PC-3 (cell line): ENCODE data around the gene EPHB3.

ENCODE experiments used
- EZH2 ChIP-seq: fragments of 300-600 bp; sonication (generic); IDR thresholded peaks from one replicate; pipeline ENCODE4 v1.6.1; 2017; ENCODE audit warnings: antibody characterized with exemption, mild to moderate bottlenecking, low read length; ENCODE audit not compliant: unreplicated experiment
- EZH2phosphoT487 ChIP-seq: fragments of 300-600 bp; sonication (generic); IDR thresholded peaks from 2 replicates; pipeline ENCODE4 v1.6.1; 2018; ENCODE audit warnings: mild to moderate bottlenecking, antibody characterized with exemption, low read length, borderline replicate concordance
- TF ChIP-seq, protein P1 (sequence below): fragments of 300-600 bp; sonication (generic); conservative IDR thresholded peaks from 2 replicates; pipeline ENCODE4 v1.5.1; 2017; ENCODE audit warnings: antibody characterized with exemption, low read depth, mild to moderate bottlenecking, low read length

DNA sequence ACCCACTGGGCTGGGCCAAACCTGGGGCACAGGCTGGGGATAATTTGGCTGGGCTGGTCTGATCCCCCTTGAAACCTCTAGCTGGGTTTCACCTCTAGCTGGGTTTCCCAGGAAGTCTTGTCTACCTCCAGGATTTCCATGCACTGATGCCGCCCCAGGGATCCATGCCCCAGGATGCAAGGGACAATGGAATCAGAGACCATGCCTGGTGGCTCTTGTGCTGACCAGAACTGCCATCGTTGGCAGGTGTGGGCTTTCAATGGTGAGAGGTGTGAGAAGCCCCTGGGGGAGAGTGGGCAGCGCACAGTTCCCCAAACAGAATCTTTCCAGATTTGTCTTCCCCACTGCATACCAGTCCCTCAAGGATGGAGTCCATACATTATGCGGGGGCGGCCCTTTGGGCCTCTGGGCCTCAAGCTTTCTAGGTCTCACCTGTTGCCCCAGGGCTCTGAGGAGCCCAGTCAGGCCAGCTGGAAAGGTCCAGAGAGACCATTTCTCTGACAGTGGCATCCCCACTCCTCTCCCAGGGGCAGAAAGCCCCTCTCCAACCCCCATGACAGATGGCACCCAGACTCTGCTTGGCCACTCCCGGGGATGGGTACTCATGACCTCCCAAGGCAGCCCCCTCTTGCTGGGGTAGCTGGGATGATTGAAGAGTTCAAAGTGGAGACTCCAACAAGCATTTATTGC lies 35.4 kb downstream of the EPHB3 start:
- TF ChIP-seq, protein P1, sequence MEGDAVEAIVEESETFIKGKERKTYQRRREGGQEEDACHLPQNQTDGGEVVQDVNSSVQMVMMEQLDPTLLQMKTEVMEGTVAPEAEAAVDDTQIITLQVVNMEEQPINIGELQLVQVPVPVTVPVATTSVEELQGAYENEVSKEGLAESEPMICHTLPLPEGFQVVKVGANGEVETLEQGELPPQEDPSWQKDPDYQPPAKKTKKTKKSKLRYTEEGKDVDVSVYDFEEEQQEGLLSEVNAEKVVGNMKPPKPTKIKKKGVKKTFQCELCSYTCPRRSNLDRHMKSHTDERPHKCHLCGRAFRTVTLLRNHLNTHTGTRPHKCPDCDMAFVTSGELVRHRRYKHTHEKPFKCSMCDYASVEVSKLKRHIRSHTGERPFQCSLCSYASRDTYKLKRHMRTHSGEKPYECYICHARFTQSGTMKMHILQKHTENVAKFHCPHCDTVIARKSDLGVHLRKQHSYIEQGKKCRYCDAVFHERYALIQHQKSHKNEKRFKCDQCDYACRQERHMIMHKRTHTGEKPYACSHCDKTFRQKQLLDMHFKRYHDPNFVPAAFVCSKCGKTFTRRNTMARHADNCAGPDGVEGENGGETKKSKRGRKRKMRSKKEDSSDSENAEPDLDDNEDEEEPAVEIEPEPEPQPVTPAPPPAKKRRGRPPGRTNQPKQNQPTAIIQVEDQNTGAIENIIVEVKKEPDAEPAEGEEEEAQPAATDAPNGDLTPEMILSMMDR: no peak
- TF ChIP-seq EZH2: no peak
- TF ChIP-seq EZH2phosphoT487: no peak
